A549 (cell line): ENCODE data around the gene ESYT2. TPM values are rescaled to one million over a fixed set of nuclear protein-coding genes. Genes with fewer than 3 reads are reported as not detected.

Experiments
- ATAC-seq, 2 experiments: fragments of 200-7000 bp in 1 of 2; fragments of >200 bp in 1 of 2; cut with Nextera tagmentation in 1 of 2; cut with Tn5 transposase in 1 of 2; 3 replicates each; pipeline versions ENCODE4 v1.8.0 to v1.9.1; 2018 to 2020; ENCODE audit warnings: mild to moderate bottlenecking in 1 of 2, moderate library complexity in 1 of 2
- CTCF ChIA-PET: fragments of 300-600 bp; sonication (Branson Sonifier 250); formaldehyde crosslinking; extraction: SDS; loops from one replicate; lab custom pipeline; 2021; ENCODE audit warnings: antibody characterized with exemption, inconsistent platforms; lab: Yijun Ruan, JAX
- POLR2A ChIA-PET: fragments of 350-600 bp; formaldehyde crosslinking; extraction: SDS; loops from one replicate; lab custom pipeline; 2021; ENCODE audit warnings: antibody characterized with exemption, inconsistent platforms; lab: Yijun Ruan, JAX
- DNase-seq, 2 experiments: peaks; one replicate each; pipeline versions ENCODE4 v3.0.0 to v3.0.0-alpha.2; 2011 to 2016; ENCODE audit warnings: low read depth in 1 of 2, low spot score in 1 of 2
- FAIRE-seq: peaks from 2 replicates; lab custom pipeline; 2011; peaks lifted over from hg19 to GRCh38; lab: Jason Lieb, UNC
- H3K27ac ChIP-seq, 2 experiments: fragments of >200 bp; sonication (Bioruptor Twin); formaldehyde crosslinking; 3 replicates each; pipeline ENCODE4 v1.5.1; 2016 to 2017
- H3K4me1 ChIP-seq: fragments of >200 bp; sonication (Bioruptor Twin); formaldehyde crosslinking; 3 replicates; pipeline ENCODE4 v1.6.1; 2016
- H3K4me2 ChIP-seq: fragments of >200 bp; sonication (Bioruptor Twin); formaldehyde crosslinking; 3 replicates; pipeline ENCODE4 v1.6.1; 2016
- H3K4me3 ChIP-seq: fragments of >200 bp; sonication (Bioruptor Twin); formaldehyde crosslinking; 3 replicates; pipeline ENCODE4 v1.5.1; 2016
- H3K9me3 ChIP-seq: fragments of >200 bp; sonication (Bioruptor Twin); formaldehyde crosslinking; 3 replicates; pipeline ENCODE4 v1.6.1; 2016
- CBX8 ChIP-seq: fragments of 200-600 bp; sonication (generic); IDR thresholded peaks from 2 replicates; pipeline ENCODE4 v1.6.1; 2016
- CEBPB ChIP-seq, 2 experiments: fragments of >200 bp in 1 of 2; sonication (Bioruptor Twin) in 1 of 2; formaldehyde crosslinking in 1 of 2; IDR thresholded peaks; 2 replicates each; pipeline ENCODE4 v1.6.1; 2012 to 2016
- EHF ChIP-seq: fragments of 250-450 bp; sonication (Bioruptor Pico); IDR thresholded peaks from 2 replicates; pipeline ENCODE4 v1.5.0; 2020; ENCODE audit warnings: mild to moderate bottlenecking
- FOSL2 ChIP-seq, 2 experiments: fragments of 450-650 bp in 1 of 2; fragments of >200 bp in 1 of 2; sonication (Bioruptor Twin) in 1 of 2; formaldehyde crosslinking; IDR thresholded peaks; 2 replicates each; pipeline versions ENCODE4 v1.5.0 to v1.6.1; 2016 to 2020; ENCODE audit warnings: mild to moderate bottlenecking in 1 of 2, moderate library complexity in 1 of 2
- HDAC2 ChIP-seq: fragments of 200-600 bp; sonication (generic); IDR thresholded peaks from 2 replicates; pipeline ENCODE4 v1.6.1; 2016
- HOXA7 ChIP-seq: fragments of 250-450 bp; sonication (Bioruptor Pico); IDR thresholded peaks from 2 replicates; pipeline ENCODE4 v1.5.0; 2020; ENCODE audit warnings: mild to moderate bottlenecking, moderate library complexity
- KDM5A ChIP-seq: fragments of 200-600 bp; sonication (generic); IDR thresholded peaks from 2 replicates; pipeline ENCODE4 v1.6.1; 2016; ENCODE audit warnings: antibody characterized with exemption, mild to moderate bottlenecking
- MAFK ChIP-seq: fragments of 450-650 bp; IDR thresholded peaks from 2 replicates; pipeline ENCODE4 v1.6.1; 2014; ENCODE audit not compliant: partially characterized antibody
- MAZ ChIP-seq: fragments of 150-350 bp; IDR thresholded peaks from 2 replicates; pipeline ENCODE4 v1.6.1; 2014; ENCODE audit warnings: antibody characterized with exemption, low read depth, low read length, borderline replicate concordance
- POLR2A ChIP-seq: IDR thresholded peaks from 2 replicates; pipeline ENCODE4 v1.6.1; 2012; ENCODE audit warnings: mild to moderate bottlenecking, low read length
- POLR2AphosphoS2 ChIP-seq: conservative IDR thresholded peaks from 2 replicates; pipeline ENCODE4 v1.6.1; 2012; ENCODE audit warnings: low read length, improper control_type of control experiment, inconsistent platforms
- RCOR1 ChIP-seq: fragments of 150-350 bp; IDR thresholded peaks from 2 replicates; pipeline ENCODE4 v1.6.1; 2014; ENCODE audit warnings: antibody characterized with exemption, low read length, low read depth
- SREBF2 ChIP-seq: fragments of 450-650 bp; IDR thresholded peaks from 2 replicates; pipeline ENCODE4 v1.6.1; 2014; ENCODE audit warnings: mild to moderate bottlenecking, moderate library complexity
- ZC3H11A ChIP-seq: fragments of 450-650 bp; IDR thresholded peaks from 2 replicates; pipeline ENCODE4 v1.6.1; 2014; ENCODE audit warnings: antibody characterized with exemption, mild to moderate bottlenecking
- WGBS: methylation state at CpG from one replicate; pipeline ENCODE4 v1.1.6; 2017; ENCODE audit errors: missing lambda C conversion rate; 5-methylcytosine and 5-hydroxymethylcytosine counted together
- polyA plus RNA-seq, 4 experiments: library from polyadenylated mRNA; depleted of rRNA in 3 of 4; stranded (reverse); fragments of >200 nt; fragmentation: RNase III in 1 of 4; extraction: RNeasy Plus Mini Kit Qiagen cat#74134 plus additional on column Dnase treatment in 1 of 4; gene quantifications; 2 replicates in 3 of 4; 3 replicates in 1 of 4; pipeline ENCODE4 v1.2.3, GENCODE V29; 2011 to 2017
- TF ChIP-seq, protein P1 (sequence below): fragments of >200 bp; sonication (Bioruptor Twin); formaldehyde crosslinking; IDR thresholded peaks from 3 replicates; pipeline ENCODE4 v1.5.1; 2016
- TF ChIP-seq, protein P2 (sequence below): fragments of >200 bp; sonication (Bioruptor Twin); formaldehyde crosslinking; IDR thresholded peaks from 3 replicates; pipeline ENCODE4 v1.6.1; 2016

ESYT2 gene
- polyA plus RNA-seq, 2 of the 4 experiments (the other 2 are of a cell fraction), result 45.8 to 77.0 TPM

DNA sequence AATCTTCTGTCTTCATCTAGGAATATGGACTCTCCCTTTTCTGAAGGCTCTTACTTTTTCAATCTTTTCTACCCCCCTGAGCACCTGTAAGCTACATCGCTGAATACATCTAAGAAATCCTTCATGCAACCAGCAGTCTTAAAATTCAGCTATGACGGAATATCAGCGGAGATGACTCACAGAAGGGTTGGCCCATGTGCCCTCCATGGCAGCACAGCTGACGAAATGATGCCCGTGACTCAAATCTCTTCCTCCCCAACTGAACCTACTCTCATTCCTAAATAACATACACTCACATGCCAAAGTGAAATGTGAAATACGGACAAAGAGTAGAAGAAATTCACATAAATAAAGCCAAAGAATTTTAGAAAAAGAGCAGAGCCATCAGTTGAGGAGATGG, 94.4 kb downstream of the ESYT2 start:
- H3K4me3 ChIP-seq, result no peak overlapping the region
- CTCF ChIA-PET, result interaction anchor here (1.3 kb wide), 1 partner anchor 95 kb away, joined by 3 read pairs; the partner anchor contains the start of gene ESYT2
- 79% methylated on average over 6 of the region's 6 CpGs for WGBS
- ATAC-seq, result no peak
- no peak for TF ChIP-seq RCOR1
- no peak for TF ChIP-seq FOSL2 (IDR thresholded peaks at IDR 0.05)
- peak; percentile 13; the same call in 1 of the 2 replicates for TF ChIP-seq FOSL2 (CRISPR knock-in tag; IDR thresholded peaks at IDR 0.05)
- TF ChIP-seq, protein P1, sequence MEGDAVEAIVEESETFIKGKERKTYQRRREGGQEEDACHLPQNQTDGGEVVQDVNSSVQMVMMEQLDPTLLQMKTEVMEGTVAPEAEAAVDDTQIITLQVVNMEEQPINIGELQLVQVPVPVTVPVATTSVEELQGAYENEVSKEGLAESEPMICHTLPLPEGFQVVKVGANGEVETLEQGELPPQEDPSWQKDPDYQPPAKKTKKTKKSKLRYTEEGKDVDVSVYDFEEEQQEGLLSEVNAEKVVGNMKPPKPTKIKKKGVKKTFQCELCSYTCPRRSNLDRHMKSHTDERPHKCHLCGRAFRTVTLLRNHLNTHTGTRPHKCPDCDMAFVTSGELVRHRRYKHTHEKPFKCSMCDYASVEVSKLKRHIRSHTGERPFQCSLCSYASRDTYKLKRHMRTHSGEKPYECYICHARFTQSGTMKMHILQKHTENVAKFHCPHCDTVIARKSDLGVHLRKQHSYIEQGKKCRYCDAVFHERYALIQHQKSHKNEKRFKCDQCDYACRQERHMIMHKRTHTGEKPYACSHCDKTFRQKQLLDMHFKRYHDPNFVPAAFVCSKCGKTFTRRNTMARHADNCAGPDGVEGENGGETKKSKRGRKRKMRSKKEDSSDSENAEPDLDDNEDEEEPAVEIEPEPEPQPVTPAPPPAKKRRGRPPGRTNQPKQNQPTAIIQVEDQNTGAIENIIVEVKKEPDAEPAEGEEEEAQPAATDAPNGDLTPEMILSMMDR, result no peak
- H3K27ac ChIP-seq, result no peak overlapping the region; a peak in 1 of 6 replicates
- no peak overlapping the region for H3K4me2 ChIP-seq
- H3K4me1 ChIP-seq, result peaks cover 4% of the 10 kb centered on the region
- no peak for FAIRE-seq
- no peaks in the 10 kb centered on the region for H3K9me3 ChIP-seq
- POLR2A ChIA-PET, result no interaction called here
- DNase-seq, result no peak

DNA sequence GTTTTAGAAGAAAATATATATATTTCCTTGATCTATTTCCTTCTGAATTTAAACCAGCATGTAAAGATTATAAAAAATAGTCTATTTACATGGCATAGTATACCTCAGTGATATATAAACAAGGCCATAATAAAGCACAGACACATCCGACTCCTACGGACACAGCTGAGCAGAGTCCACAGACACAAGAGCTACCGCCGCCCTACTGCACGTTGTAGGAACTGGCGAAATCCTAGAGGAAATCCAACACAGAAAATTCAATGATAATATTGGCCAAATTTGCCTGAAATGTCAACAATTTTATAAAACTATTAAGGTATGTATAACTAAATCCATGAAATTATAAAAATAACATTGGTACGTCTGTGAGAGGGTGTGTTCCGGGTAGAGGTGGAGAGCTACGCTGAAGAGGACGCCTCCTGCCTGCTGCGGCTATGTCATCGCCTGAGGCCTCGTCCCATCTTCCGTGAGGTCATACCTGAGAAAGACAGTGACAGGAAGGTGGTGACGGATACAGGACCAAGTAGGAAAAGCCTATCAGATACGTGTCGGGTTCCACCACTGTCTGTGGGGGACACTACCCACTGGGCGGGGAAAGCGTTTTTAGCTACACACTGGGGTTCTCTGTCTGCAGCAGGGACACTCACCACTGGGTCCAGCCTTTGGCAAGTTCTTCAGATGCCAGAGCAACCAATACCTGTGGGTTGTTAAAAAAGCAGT, 95.4 kb downstream of the ESYT2 start:
- WGBS, result 88% methylated on average over 19 of the region's 19 CpGs
- CTCF ChIA-PET, result interaction anchor here (0.6 to 1.3 kb wide), 4 partner anchors 24 to 161 kb away, joined by 3 read pairs; partner anchors contain the start of gene ESYT2

DNA sequence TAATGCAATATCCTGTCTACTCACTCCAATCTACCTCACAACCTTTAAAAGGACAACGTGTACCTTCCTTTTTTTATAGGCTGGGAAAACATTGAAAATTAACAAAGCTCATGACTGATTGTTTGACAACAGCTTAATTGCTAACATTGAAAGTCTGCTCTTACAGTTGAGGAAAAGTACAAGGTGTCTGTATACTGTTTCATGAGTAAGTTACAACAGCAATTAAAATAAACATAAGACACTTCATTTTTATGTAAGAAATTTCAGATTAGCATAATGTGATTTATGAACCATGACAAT, 96.1 kb downstream of the ESYT2 start:
- WGBS, result 70% methylated on average over 1 of the region's 1 CpG

More for the DNA sequence above, 95.4 kb downstream of the ESYT2 start:
- Histone ChIP-seq H3K27ac (no peak overlapping the region; a peak in 1 of 6 replicates), H3K9me3 (no peaks in the 10 kb centered on the region)
- no peak for FAIRE-seq
- DNase-seq, result no peak
- ATAC-seq, result 0 out of 6 replicates have a peak, but pooled peaks of 1 of the 2 experiments have one; percentile 47
- TF ChIP-seq, protein P1, result 0 out of 3 replicates have a peak, but pooled peaks have one; percentile 6
- TF ChIP-seq MAFK, result no peak
- TF ChIP-seq, all 56 proteins: peak for 1
- Histone ChIP-seq H3K4me1 (no peaks in the 10 kb centered on the region), H3K4me3 (no peak overlapping the region), H3K4me2 (no peak overlapping the region)
- POLR2A ChIA-PET, result interaction anchor here (1.1 kb wide), 1 partner anchor 29 kb away, joined by 3 read pairs; the partner anchor contains the start of gene NCAPG2

DNA sequence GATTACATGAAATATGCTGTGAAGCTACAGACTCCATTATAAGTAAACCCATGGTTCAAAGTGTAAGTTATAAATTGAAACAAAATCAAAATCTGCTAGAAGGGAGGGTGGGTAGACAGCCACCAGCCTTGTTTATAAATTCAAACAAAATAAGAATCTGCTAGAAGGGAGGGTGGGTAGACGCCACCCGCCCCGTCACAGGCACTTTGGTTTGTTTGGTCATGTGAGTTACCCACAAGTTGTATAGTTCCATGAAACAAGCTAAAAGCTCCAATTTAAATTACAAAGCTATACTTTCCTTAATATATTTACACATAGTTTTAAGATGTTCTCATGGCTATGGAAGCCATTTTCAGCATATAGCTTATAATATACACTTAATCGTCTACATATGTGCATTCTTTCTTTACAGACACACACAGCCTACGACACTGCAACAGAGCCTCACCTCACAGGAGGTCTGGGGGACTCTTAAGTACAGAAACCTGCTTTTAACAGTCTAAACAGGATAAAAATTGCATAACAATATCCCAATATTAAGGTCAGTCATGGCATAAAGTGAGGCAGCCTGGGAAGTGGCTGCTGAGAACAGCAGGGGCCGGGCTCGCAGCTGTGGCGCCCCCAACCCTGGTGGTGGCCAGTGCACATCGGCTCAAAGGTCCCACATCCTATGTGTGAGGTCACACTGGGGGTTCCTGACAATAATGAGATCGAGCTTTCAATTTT, 96.7 kb downstream of the ESYT2 start:
- ATAC-seq (0 out of 6 replicates have a peak, but pooled peaks of 1 of the 2 experiments have one; percentile 32), FAIRE-seq (no peak), DNase-seq (no peak)
- H3K27ac ChIP-seq, result no peak overlapping the region; a peak in 1 of 6 replicates
- no peaks in the 10 kb centered on the region for H3K4me1 ChIP-seq
- no peak overlapping the region for H3K4me3 ChIP-seq
- H3K4me2 ChIP-seq, result no peak overlapping the region
- CTCF ChIA-PET, result interaction anchor here (1.0 to 1.7 kb wide), 2 partner anchors 17 to 43 kb away, joined by 3 read pairs; no protein-coding TSS in a partner anchor
- WGBS, result 89% methylated on average over 10 of the region's 10 CpGs
- H3K9me3 ChIP-seq, result no peaks in the 10 kb centered on the region
- POLR2A ChIA-PET, result interaction anchor here (1.1 kb wide), 1 partner anchor 28 kb away, joined by 3 read pairs; the partner anchor contains the start of gene NCAPG2
- TF ChIP-seq CBX8 (no peak), FOSL2 (IDR thresholded peaks at IDR 0.05) (no peak), FOSL2 (CRISPR knock-in tag; IDR thresholded peaks at IDR 0.05) (no peak), ZC3H11A (no peak), HOXA7 (CRISPR knock-in tag) (no peak), CEBPB (IDR thresholded peaks at IDR 0.05) (no peak), MAZ (no peak), SREBF2 (no peak), POLR2AphosphoS2 (no peak)
- TF ChIP-seq, protein P1, result no peak
- TF ChIP-seq, protein P2, sequence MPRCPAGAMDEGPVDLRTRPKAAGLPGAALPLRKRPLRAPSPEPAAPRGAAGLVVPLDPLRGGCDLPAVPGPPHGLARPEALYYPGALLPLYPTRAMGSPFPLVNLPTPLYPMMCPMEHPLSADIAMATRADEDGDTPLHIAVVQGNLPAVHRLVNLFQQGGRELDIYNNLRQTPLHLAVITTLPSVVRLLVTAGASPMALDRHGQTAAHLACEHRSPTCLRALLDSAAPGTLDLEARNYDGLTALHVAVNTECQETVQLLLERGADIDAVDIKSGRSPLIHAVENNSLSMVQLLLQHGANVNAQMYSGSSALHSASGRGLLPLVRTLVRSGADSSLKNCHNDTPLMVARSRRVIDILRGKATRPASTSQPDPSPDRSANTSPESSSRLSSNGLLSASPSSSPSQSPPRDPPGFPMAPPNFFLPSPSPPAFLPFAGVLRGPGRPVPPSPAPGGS, result no peak

More for the DNA sequence above, 96.1 kb downstream of the ESYT2 start:
- TF ChIP-seq, protein P2, result no peak
- no peak for TF ChIP-seq HOXA7 (CRISPR knock-in tag)
- no peak for TF ChIP-seq EHF (CRISPR knock-in tag)
- TF ChIP-seq HDAC2, result no peak
- no peak for TF ChIP-seq KDM5A
- TF ChIP-seq POLR2A, result no peak
- TF ChIP-seq, all 56 proteins: peak for 0
- ChIA-PET CTCF (interaction anchor here (0.6 to 1.0 kb wide), 3 partner anchors 23 to 161 kb away, joined by 3 read pairs; no protein-coding TSS in a partner anchor), POLR2A (interaction anchor here (1.1 kb wide), 1 partner anchor 29 kb away, joined by 3 read pairs; the partner anchor contains the start of gene NCAPG2)
- no peak for ATAC-seq
- no peak overlapping the region for H3K27ac ChIP-seq
- no peak for DNase-seq
- H3K9me3 ChIP-seq, result no peaks in the 10 kb centered on the region
- no peaks in the 10 kb centered on the region for H3K4me1 ChIP-seq
- no peak overlapping the region for H3K4me2 ChIP-seq
- FAIRE-seq, result no peak
- no peak overlapping the region for H3K4me3 ChIP-seq
